HepG2 (cell line): Measurements from ENCODE around the gene GGACT. TPM values are rescaled to one million over a fixed set of nuclear protein-coding genes. Genes with fewer than 3 reads are reported as not detected.

ENCODE experiments used
- ATAC-seq: fragments of 200-7000 bp; cut with Tn5 transposase; 3 replicates; pipeline ENCODE4 v1.9.1; 2020; ENCODE audit warnings: mild to moderate bottlenecking, moderate library complexity
- BruUV-seq: library from RNA; stranded (reverse); fragments of 400-500 nt; replicated peaks from 2 replicates; lab custom pipeline; 2021; lab: Mats Ljungman, UMichigan
- CTCF ChIA-PET: fragments of 300-600 bp; formaldehyde crosslinking; extraction: SDS; loops from one replicate; lab custom pipeline; 2021; ENCODE audit warnings: low total read pairs, inconsistent platforms, low intra/inter-chr PET ratio; lab: Yijun Ruan, JAX
- POLR2A ChIA-PET: fragments of 350-600 bp; sonication (Branson Sonifier 250); formaldehyde crosslinking; loops from one replicate; lab custom pipeline; 2020; ENCODE audit warnings: antibody characterized with exemption, inconsistent platforms; lab: Yijun Ruan, JAX
- DNase-seq: peaks from one replicate; pipeline ENCODE4 v3.0.0-alpha.2; 2015; ENCODE audit warnings: low spot score
- FAIRE-seq: peaks from 3 replicates; lab custom pipeline; 2011; peaks lifted over from hg19 to GRCh38; lab: Jason Lieb, UNC
- H2AFZ ChIP-seq: one replicate; pipeline ENCODE4 v1.6.1; 2011; ENCODE audit warnings: low read length, inconsistent platforms
- H3K27ac ChIP-seq: fragments of 300-600 bp; 3 replicates; pipeline ENCODE4 v1.8.0; 2011; ENCODE audit warnings: mixed run types, mild to moderate bottlenecking, mixed read lengths, low read length, inconsistent platforms; ENCODE audit not compliant: insufficient read depth; ENCODE audit errors: extremely low read length
- H3K27me3 ChIP-seq, 2 experiments: fragments of 200-600 bp in 1 of 2; 2 replicates in 1 of 2; 3 replicates in 1 of 2; pipeline versions ENCODE4 v1.6.0 to v1.8.0; 2011; ENCODE audit warnings: low read length in 2 of 2, mild to moderate bottlenecking in 2 of 2, moderate library complexity in 2 of 2, inconsistent platforms in 1 of 2; ENCODE audit not compliant: insufficient read depth in 2 of 2, control insufficient read depth in 1 of 2
- H3K36me3 ChIP-seq, 2 experiments: fragments of 200-600 bp in 1 of 2; replicated peaks in 1 of 2; 2 replicates in 1 of 2; 3 replicates in 1 of 2; pipeline versions ENCODE4 v1.5.1 to v1.8.0; 2011; ENCODE audit warnings: low read length in 2 of 2, inconsistent platforms in 1 of 2; ENCODE audit not compliant: insufficient read depth in 2 of 2, control insufficient read depth in 1 of 2
- H3K4me1 ChIP-seq: 2 replicates; pipeline ENCODE4 v1.5.1; 2012; ENCODE audit warnings: low read length, inconsistent platforms; ENCODE audit not compliant: insufficient read depth
- H3K4me2 ChIP-seq: 2 replicates; pipeline ENCODE4 v1.6.0; 2011; ENCODE audit warnings: low read depth, low read length, inconsistent platforms
- H3K4me3 ChIP-seq, 3 experiments: fragments of 200-600 bp in 1 of 3; sonication (generic), shearing (Covaris generic) in 1 of 3; replicated peaks in 1 of 3; 2 replicates each; pipeline ENCODE4 v1.5.1; 2011 to 2016; ENCODE audit warnings: low read length in 3 of 3, inconsistent platforms in 2 of 3, low read depth in 2 of 3, mild to moderate bottlenecking in 2 of 3, control low read depth in 1 of 3, mixed read lengths in 1 of 3; ENCODE audit not compliant: insufficient read depth in 1 of 3
- H3K79me2 ChIP-seq: one replicate; pipeline ENCODE4 v1.6.1; 2011; ENCODE audit warnings: low read length, inconsistent platforms; ENCODE audit not compliant: insufficient read depth
- H3K9ac ChIP-seq: 2 replicates; pipeline ENCODE4 v1.6.0; 2011; ENCODE audit warnings: mild to moderate bottlenecking, low read depth, low read length, inconsistent platforms; ENCODE audit not compliant: insufficient read depth
- H3K9me3 ChIP-seq: 2 replicates; pipeline ENCODE4 v1.5.1; 2012; ENCODE audit warnings: mild to moderate bottlenecking, low read length
- H4K20me1 ChIP-seq: 2 replicates; pipeline ENCODE4 v1.6.0; 2011; ENCODE audit warnings: inconsistent platforms, mild to moderate bottlenecking, low read length, moderate library complexity; ENCODE audit not compliant: insufficient read depth
- BRF2 ChIP-seq: sonication (generic); formaldehyde crosslinking; IDR thresholded peaks from 2 replicates; pipeline ENCODE4 v1.8.1; 2022; ENCODE audit warnings: mild to moderate bottlenecking, missing genetic modification reagents
- CCDC6 ChIP-seq: sonication (generic); formaldehyde crosslinking; IDR thresholded peaks from 2 replicates; pipeline ENCODE4 v1.8.1; 2022; ENCODE audit warnings: mild to moderate bottlenecking, missing genetic modification reagents, moderate library complexity
- CSRNP1 ChIP-seq: sonication (generic); formaldehyde crosslinking; IDR thresholded peaks from 2 replicates; pipeline ENCODE4 v1.8.1; 2023; ENCODE audit warnings: mild to moderate bottlenecking, missing genetic modification reagents
- DPF2 ChIP-seq: sonication (generic); formaldehyde crosslinking; IDR thresholded peaks from 2 replicates; pipeline ENCODE4 v1.4.0; 2020; ENCODE audit warnings: mild to moderate bottlenecking, low read depth, missing genetic modification reagents, borderline replicate concordance
- DR1 ChIP-seq: sonication (generic); formaldehyde crosslinking; IDR thresholded peaks from 2 replicates; pipeline ENCODE4 v1.8.0; 2021; ENCODE audit warnings: mild to moderate bottlenecking, missing genetic modification reagents, inconsistent platforms
- FOXM1 ChIP-seq: sonication (generic); formaldehyde crosslinking; IDR thresholded peaks from 2 replicates; pipeline ENCODE4 v1.5.0; 2020; ENCODE audit warnings: missing genetic modification reagents
- GABPB1 ChIP-seq: IDR thresholded peaks from 2 replicates; pipeline ENCODE4 v1.6.1; 2016; ENCODE audit warnings: mild to moderate bottlenecking, missing genetic modification reagents, moderate library complexity, missing compliant biosample characterization
- HCFC1 ChIP-seq: fragments of 150-350 bp; IDR thresholded peaks from 2 replicates; pipeline ENCODE4 v1.6.1; 2014; ENCODE audit warnings: low read depth, low read length
- HMG20A ChIP-seq: IDR thresholded peaks from 2 replicates; pipeline ENCODE4 v1.6.1; 2016; ENCODE audit warnings: borderline replicate concordance
- KMT2A ChIP-seq: sonication (generic); formaldehyde crosslinking; IDR thresholded peaks from 2 replicates; pipeline ENCODE4 v1.4.0; 2020; ENCODE audit warnings: missing genetic modification reagents
- MAZ ChIP-seq, 2 experiments: sonication (generic) in 1 of 2; formaldehyde crosslinking in 1 of 2; IDR thresholded peaks; 2 replicates each; pipeline versions ENCODE4 v1.5.0 to v1.6.1; 2012 to 2020; ENCODE audit warnings: low read depth in 2 of 2, mild to moderate bottlenecking in 2 of 2, borderline replicate concordance in 1 of 2, improper control_type of control experiment in 1 of 2, low read length in 1 of 2, missing genetic modification reagents in 1 of 2, moderate library complexity in 1 of 2
- SMARCE1 ChIP-seq: fragments of 450-650 bp; IDR thresholded peaks from 2 replicates; pipeline ENCODE4 v1.6.1; 2017; ENCODE audit warnings: borderline replicate concordance
- U2AF1 ChIP-seq: fragments of 200-400 bp; formaldehyde crosslinking; optimal IDR thresholded peaks from 2 replicates; pipeline ENCODE3; 2017; ENCODE audit warnings: mild to moderate bottlenecking, low read depth, low read length
- YEATS2 ChIP-seq: sonication (generic); formaldehyde crosslinking; IDR thresholded peaks from 2 replicates; pipeline ENCODE4 v1.4.0; 2020; ENCODE audit warnings: missing genetic modification reagents, borderline replicate concordance
- ZBTB44 ChIP-seq: sonication (generic); formaldehyde crosslinking; IDR thresholded peaks from 2 replicates; pipeline ENCODE4 v1.4.0; 2020; ENCODE audit warnings: missing genetic modification reagents
- ZFP1 ChIP-seq: IDR thresholded peaks from 2 replicates; pipeline ENCODE4 v1.6.1; 2016
- ZNF335 ChIP-seq: sonication (generic); formaldehyde crosslinking; IDR thresholded peaks from 2 replicates; pipeline ENCODE4 v1.4.0; 2020; ENCODE audit warnings: missing genetic modification reagents
- ZNF639 ChIP-seq: conservative IDR thresholded peaks from 2 replicates; pipeline ENCODE4 v1.6.1; 2018; ENCODE audit warnings: missing genetic modification reagents
- ZNF652 ChIP-seq: IDR thresholded peaks from 2 replicates; pipeline ENCODE4 v1.6.1; 2016; ENCODE audit warnings: low read depth, borderline replicate concordance
- WGBS: methylation state at CpG from one replicate; pipeline ENCODE4 v1.1.6; 2017; ENCODE audit warnings: low lambda C conversion rate; 5-methylcytosine and 5-hydroxymethylcytosine counted together
- in situ Hi-C: cut with HindIII; loops from 2 replicates; pipeline ENCODE4 v1.10.0; 2017; ENCODE audit warnings: low pct_unique_long_range_greater_than_20kb; ENCODE audit not compliant: extremely low pct_ligation_motif_present
- intact Hi-C: fragments of 100-400 bp; cut with micrococcal nuclease; formaldehyde crosslinking; loops from one replicate; pipeline ENCODE4 v1.10.0; 2022; ENCODE audit not compliant: unreplicated experiment
- polyA plus RNA-seq, 8 experiments: library from polyadenylated mRNA; depleted of rRNA in 3 of 8; stranded (reverse) in 7 of 8; unstranded in 1 of 8; fragments of >200 nt; fragmentation: Illumina TruSeq in 4 of 8; extraction: Trizol in 4 of 8; gene quantifications; 2 replicates each; pipeline versions ENCODE4 v1.2.1 to v1.2.3, GENCODE V29; 2011 to 2016; ENCODE audit warnings: low read depth in 4 of 8, missing spikeins in 1 of 8, mixed read lengths in 1 of 8; ENCODE audit not compliant: insufficient read depth in 1 of 8
- total RNA-seq, 5 experiments: library from RNA; depleted of rRNA; stranded (reverse); fragments of >200 nt; fragmentation: Illumina TruSeq; extraction: Trizol; gene quantifications; 2 replicates each; pipeline ENCODE4 v1.2.3, GENCODE V29; 2016; ENCODE audit warnings: low read depth in 1 of 5

GGACT gene
- total and polyA plus RNA-seq, 2 of the 13 experiments (the other 11 are each of a cell fraction or from before 2014, with no cell fraction given) = 1.7 to 1.9 TPM

GRCh38 chr13:100546713-100547405 lies 41.7 kb downstream of the GGACT start:
- no peak for ATAC-seq
- BruUV-seq = no TSS peak
- in situ Hi-C loops (loop anchor here (25.0 kb wide), 1 partner anchor 885 kb away; no protein-coding TSS in a partner anchor), intact Hi-C loops (no loop called here)
- H3K27ac ChIP-seq = no peak overlapping the region
- 96% methylated on average over 19 of the region's 21 CpGs for WGBS
- H3K4me3 ChIP-seq = no peak overlapping the region
- FAIRE-seq = no peak
- H3K9me3 ChIP-seq = no peaks in the 10 kb centered on the region
- POLR2A ChIA-PET = no interaction called here
- H3K9ac ChIP-seq = no peak overlapping the region
- H3K36me3 ChIP-seq = no peaks in the 10 kb centered on the region
- no peak overlapping the region for H3K4me2 ChIP-seq
- no peak overlapping the region for H2AFZ ChIP-seq
- TF ChIP-seq ZNF335 (CRISPR knock-in tag) (no peak), ZFP1 (CRISPR knock-in tag) (no peak), DPF2 (CRISPR knock-in tag) (no peak), ZNF639 (CRISPR knock-in tag) (no peak), CCDC6 (CRISPR knock-in tag) (no peak), CSRNP1 (CRISPR knock-in tag) (no peak), BRF2 (no peak), HCFC1 (no peak), KMT2A (CRISPR knock-in tag) (no peak), FOXM1 (CRISPR knock-in tag) (no peak), MAZ (IDR thresholded peaks at IDR 0.05; ENCODE audit: borderline replicate concordance, low read depth, low read length) (no peak), MAZ (CRISPR knock-in tag; IDR thresholded peaks at IDR 0.05; ENCODE audit: low read depth) (no peak), SMARCE1 (no peak), U2AF1 (no peak), HMG20A (CRISPR knock-in tag) (no peak), DR1 (CRISPR knock-in tag) (no peak), YEATS2 (CRISPR knock-in tag) (no peak), GABPB1 (CRISPR knock-in tag) (no peak), ZNF652 (CRISPR knock-in tag) (no peak), ZBTB44 (CRISPR knock-in tag) (no peak)
- no peaks in the 10 kb centered on the region for H4K20me1 ChIP-seq
- H3K79me2 ChIP-seq = no peaks in the 10 kb centered on the region
- CTCF ChIA-PET = no interaction called here
- no peaks in the 10 kb centered on the region for H3K27me3 ChIP-seq
- H3K4me1 ChIP-seq = peaks cover 44% of the 10 kb centered on the region
- no peak for DNase-seq
